Type B pancreatic cell (in vitro differentiated cells): ENCODE data around the gene SRC. TPM values are rescaled to one million over a fixed set of nuclear protein-coding genes. Genes with fewer than 3 reads are reported as not detected.

ENCODE experiments used
- DNase-seq: peaks from one replicate; pipeline ENCODE4 v3.0.0; 2021; ENCODE audit warnings: mixed read lengths; ENCODE audit not compliant: unreplicated experiment; ENCODE audit errors: extremely low spot score
- H3K27ac Mint-ChIP-seq: 2 replicates; pipeline ENCODE4 v1.8.0; 2021; ENCODE audit warnings: mild to moderate bottlenecking, mixed read lengths
- H3K27me3 Mint-ChIP-seq: 2 replicates; pipeline ENCODE4 v1.8.0; 2021; ENCODE audit warnings: mixed read lengths
- H3K36me3 Mint-ChIP-seq: 2 replicates; pipeline ENCODE4 v1.8.0; 2021; ENCODE audit warnings: mixed read lengths
- H3K4me1 Mint-ChIP-seq: one replicate; pipeline ENCODE4 v1.8.0; 2021; ENCODE audit warnings: mixed read lengths; ENCODE audit not compliant: unreplicated experiment
- H3K4me3 Mint-ChIP-seq: 2 replicates; pipeline ENCODE4 v1.8.0; 2021; ENCODE audit warnings: mild to moderate bottlenecking, mixed read lengths
- H3K9me3 Mint-ChIP-seq: 2 replicates; pipeline ENCODE4 v1.8.0; 2021; ENCODE audit warnings: mixed read lengths
- total RNA-seq: library from RNA; stranded (reverse); gene quantifications from 2 replicates; pipeline ENCODE4 v1.2.1, GENCODE V29; 2021; ENCODE audit warnings: low replicate concordance
- TF ChIP-seq, protein P1 (sequence below): fragments of 200-600 bp; sonication (generic); conservative IDR thresholded peaks from 2 replicates; pipeline ENCODE4 v1.5.0; 2021; ENCODE audit warnings: antibody characterized with exemption, mild to moderate bottlenecking

SRC gene
- total RNA-seq, 1 donor from 2014 or later, result 56.0 TPM

DNA sequence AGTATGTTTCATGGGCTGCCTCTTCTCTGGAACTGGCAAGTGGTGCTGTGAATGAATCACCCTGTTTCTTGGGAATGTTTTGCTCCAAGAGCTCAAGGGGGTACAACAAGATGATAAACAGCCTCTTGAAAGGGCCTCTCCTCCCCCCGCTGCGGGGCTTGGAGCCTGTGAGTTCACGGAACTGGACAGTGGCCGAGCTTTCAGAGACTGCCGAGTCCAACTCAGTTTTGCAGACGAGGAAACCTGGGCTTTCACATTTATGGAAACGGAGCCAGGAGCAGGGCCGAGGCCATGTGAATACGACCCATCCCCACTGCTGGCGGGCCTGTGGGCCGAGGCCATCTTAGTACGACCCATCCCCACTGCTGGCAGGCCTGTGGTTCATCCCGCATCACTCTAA is 18.2 kb upstream of the SRC start:
- Mint-ChIP-seq H3K27me3 (no peaks in the 10 kb centered on the region), H3K4me3 (no peak overlapping the region), H3K27ac (no peak overlapping the region), H3K9me3 (no peaks in the 10 kb centered on the region), H3K4me1 (peaks cover 13% of the 10 kb centered on the region), H3K36me3 (no peaks in the 10 kb centered on the region)
- TF ChIP-seq, protein P1, sequence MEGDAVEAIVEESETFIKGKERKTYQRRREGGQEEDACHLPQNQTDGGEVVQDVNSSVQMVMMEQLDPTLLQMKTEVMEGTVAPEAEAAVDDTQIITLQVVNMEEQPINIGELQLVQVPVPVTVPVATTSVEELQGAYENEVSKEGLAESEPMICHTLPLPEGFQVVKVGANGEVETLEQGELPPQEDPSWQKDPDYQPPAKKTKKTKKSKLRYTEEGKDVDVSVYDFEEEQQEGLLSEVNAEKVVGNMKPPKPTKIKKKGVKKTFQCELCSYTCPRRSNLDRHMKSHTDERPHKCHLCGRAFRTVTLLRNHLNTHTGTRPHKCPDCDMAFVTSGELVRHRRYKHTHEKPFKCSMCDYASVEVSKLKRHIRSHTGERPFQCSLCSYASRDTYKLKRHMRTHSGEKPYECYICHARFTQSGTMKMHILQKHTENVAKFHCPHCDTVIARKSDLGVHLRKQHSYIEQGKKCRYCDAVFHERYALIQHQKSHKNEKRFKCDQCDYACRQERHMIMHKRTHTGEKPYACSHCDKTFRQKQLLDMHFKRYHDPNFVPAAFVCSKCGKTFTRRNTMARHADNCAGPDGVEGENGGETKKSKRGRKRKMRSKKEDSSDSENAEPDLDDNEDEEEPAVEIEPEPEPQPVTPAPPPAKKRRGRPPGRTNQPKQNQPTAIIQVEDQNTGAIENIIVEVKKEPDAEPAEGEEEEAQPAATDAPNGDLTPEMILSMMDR, result no peak
- no peak for DNase-seq

DNA sequence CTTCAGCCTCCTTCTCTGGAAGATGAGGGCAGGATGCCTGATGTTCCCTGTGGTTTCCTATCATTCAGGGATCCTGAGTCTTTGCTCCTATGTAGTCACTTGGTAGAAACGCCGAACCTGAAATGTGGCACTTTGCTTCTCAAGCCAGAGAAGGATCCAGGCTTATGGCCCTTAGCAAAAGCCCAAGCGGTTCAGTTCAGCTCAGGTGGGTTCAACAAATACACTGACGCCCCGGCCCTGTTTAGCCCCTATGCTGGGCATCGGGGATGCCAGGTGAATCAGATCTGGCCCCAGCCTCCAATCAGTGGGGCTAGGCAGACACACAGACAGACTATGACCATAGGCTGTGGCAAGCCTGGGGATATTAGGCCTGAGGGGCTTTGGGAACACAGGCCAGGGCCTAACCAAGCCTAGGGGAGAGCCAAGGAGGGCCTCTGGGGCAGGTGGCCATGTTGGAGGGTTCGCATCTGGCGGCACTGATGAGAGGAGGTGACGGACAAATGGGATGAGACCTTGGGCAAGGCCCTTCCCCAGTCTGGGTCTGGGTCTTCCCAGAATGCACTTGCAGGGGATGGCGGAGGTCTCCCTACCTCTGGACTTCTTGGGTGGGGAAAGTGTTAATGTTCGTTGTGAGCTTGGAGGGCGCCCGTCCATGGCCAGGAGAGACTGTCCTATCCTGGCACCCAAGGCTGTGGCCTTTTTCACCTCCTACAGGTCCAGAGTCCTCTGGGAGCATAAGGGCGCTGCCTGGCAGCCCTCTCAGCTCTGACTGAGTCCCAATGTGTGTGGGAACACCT is 17.6 kb upstream of the SRC start:
- H3K27ac Mint-ChIP-seq, result no peak overlapping the region
- DNase-seq, result no peak
- no peaks in the 10 kb centered on the region for H3K9me3 Mint-ChIP-seq
- H3K36me3 Mint-ChIP-seq, result no peaks in the 10 kb centered on the region
- no peak overlapping the region for H3K4me3 Mint-ChIP-seq
- peaks cover 13% of the 10 kb centered on the region for H3K4me1 Mint-ChIP-seq
- H3K27me3 Mint-ChIP-seq, result no peaks in the 10 kb centered on the region
- TF ChIP-seq, protein P1, result no peak

DNA sequence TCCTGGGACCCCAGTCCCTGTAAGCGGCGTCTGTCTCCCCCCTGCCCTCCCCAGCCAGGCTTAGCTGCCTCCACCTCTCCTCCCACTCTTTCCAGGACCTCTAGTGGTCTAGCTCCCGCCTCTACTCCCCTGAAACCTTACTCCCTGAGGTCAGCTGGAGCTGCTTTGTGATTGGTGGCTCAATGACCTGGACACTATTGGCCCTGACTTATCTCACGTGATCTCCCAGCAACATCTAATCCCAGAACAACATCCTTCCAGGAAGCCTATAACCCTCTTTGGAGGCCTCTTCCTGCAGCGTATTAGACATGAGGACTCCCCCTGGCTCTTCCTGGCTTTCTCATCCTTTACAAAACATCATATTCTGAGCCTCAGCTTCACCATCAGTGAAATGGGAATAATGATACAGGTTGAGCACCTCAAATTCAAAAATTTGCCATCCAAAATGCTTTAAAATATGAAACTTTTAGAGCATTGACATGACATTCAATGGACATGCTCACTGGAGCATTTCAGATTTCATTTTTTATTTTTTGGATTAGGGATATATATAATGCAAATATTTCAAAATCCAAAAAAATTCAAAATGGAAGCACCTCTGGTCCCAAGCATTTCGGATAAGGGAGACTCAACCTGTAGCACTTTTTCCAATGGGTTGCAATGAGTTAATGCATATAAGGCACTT is 16.3 kb upstream of the SRC start:
- Mint-ChIP-seq H3K27me3 (no peaks in the 10 kb centered on the region), H3K27ac (no peak overlapping the region), H3K9me3 (no peaks in the 10 kb centered on the region), H3K36me3 (no peaks in the 10 kb centered on the region), H3K4me1 (peaks cover 13% of the 10 kb centered on the region), H3K4me3 (no peak overlapping the region)
- TF ChIP-seq, protein P1, result no peak
- no peak for DNase-seq

DNA sequence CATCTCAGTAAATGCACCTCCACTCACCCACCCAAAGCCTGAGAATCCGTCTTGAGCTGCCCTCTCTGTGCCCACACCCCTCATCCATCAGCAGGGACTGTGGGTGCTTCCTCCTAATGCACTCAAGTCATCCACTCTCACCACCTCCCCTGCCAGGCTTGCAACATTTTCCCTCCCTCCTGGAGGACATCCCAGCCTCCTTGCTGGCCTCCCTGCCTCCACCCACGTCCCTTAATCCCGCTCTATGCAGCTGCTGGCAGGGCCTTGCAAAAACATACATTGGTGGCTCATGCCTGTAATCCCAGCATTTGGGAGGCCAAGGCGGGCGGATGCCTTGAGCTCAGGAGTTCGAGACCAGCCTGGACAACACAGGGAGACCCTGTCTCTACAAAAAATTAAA is 15.6 kb upstream of the SRC start:
- Mint-ChIP-seq H3K27ac (no peak overlapping the region), H3K4me3 (no peak overlapping the region), H3K27me3 (no peaks in the 10 kb centered on the region), H3K4me1 (peaks cover 13% of the 10 kb centered on the region), H3K9me3 (no peaks in the 10 kb centered on the region), H3K36me3 (no peaks in the 10 kb centered on the region)
- TF ChIP-seq, protein P1, result no peak
- no peak for DNase-seq

DNA sequence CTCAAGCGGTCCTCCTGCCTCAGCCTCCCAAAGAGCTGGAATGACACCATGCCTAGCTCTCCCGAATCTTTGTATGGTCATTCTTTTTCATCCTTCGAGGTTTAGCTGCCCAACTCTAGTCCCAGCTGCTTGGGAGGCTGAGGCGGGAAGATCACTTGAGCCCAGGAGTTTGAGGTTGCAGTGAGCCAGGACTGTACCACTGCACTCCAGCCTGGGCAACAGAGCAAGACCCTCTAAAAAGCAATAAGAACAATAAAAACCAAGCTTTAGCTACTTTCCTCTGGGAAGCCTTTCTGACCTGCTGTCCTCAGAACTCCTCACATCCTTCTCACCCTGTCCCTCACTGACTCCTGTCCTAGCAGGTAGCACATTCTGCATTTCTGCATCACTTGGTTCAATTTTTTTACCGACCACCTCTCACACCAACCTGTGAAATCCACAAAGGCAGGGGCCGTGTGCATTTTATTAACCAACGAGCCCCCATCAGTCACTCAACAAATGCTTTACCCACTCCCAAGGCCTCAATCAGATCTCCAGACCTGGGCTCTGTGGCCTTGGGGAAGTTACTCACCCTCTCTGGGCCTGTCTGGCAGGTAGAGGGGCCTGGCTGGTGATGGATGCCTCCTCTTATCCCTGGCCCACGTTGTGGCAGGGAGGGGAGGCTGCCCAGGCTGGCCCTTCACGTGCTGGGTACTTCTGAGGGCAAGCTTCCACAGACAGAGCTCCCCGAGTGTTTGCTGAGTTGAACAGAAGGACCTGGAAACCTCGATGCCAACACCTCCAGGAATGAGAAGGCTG is 14.7 kb upstream of the SRC start:
- peaks cover 22% of the 10 kb centered on the region for H3K4me1 Mint-ChIP-seq
- no peak overlapping the region for H3K4me3 Mint-ChIP-seq
- H3K36me3 Mint-ChIP-seq, result no peaks in the 10 kb centered on the region
- no peaks in the 10 kb centered on the region for H3K27me3 Mint-ChIP-seq
- H3K9me3 Mint-ChIP-seq, result no peaks in the 10 kb centered on the region
- DNase-seq, result no peak
- TF ChIP-seq, protein P1, result no peak
- H3K27ac Mint-ChIP-seq, result no peak overlapping the region
